Endodermal cell (in vitro differentiated cells): Measurements from ENCODE around the gene UGCG. TPM values are rescaled to one million over a fixed set of nuclear protein-coding genes. Genes with fewer than 3 reads are reported as not detected.

Experiments used
- DNase-seq: peaks from one replicate; pipeline ENCODE4 v3.0.0-alpha.2; 2017
- H3K27ac ChIP-seq: 2 replicates; pipeline ENCODE4 v1.5.1; 2013; ENCODE audit warnings: mild to moderate bottlenecking, low read depth, low read length, moderate library complexity
- H3K27me3 ChIP-seq: 2 replicates; pipeline ENCODE4 v1.6.1; 2013; ENCODE audit warnings: mild to moderate bottlenecking, low read length, moderate library complexity; ENCODE audit not compliant: insufficient read depth, control insufficient read depth, poor library complexity, severe bottlenecking
- H3K36me3 ChIP-seq: 2 replicates; pipeline ENCODE4 v1.7.0; 2013; ENCODE audit warnings: mild to moderate bottlenecking, low read length, moderate library complexity; ENCODE audit not compliant: control insufficient read depth, insufficient read depth
- H3K4me1 ChIP-seq: one replicate; pipeline ENCODE4 v1.7.0; 2013; ENCODE audit warnings: low read length; ENCODE audit not compliant: control insufficient read depth, insufficient read depth
- H3K4me3 ChIP-seq: 2 replicates; pipeline ENCODE4 v1.5.1; 2013; ENCODE audit warnings: mild to moderate bottlenecking, low read length, moderate library complexity
- H3K9ac ChIP-seq: 2 replicates; pipeline ENCODE4 v1.6.1; 2013; ENCODE audit warnings: mild to moderate bottlenecking, low read length, moderate library complexity; ENCODE audit not compliant: poor library complexity, severe bottlenecking; ENCODE audit errors: extremely low read depth
- H3K9me3 ChIP-seq: 2 replicates; pipeline ENCODE4 v1.6.1; 2013; ENCODE audit warnings: mild to moderate bottlenecking, low read length, moderate library complexity; ENCODE audit not compliant: control insufficient read depth
- H3K27ac Mint-ChIP-seq: 2 replicates; pipeline ENCODE4 v1.8.0; 2020; ENCODE audit warnings: mixed read lengths
- H3K27me3 Mint-ChIP-seq: 2 replicates; pipeline ENCODE4 v1.8.0; 2021; ENCODE audit warnings: mild to moderate bottlenecking, mixed read lengths; ENCODE audit not compliant: insufficient read depth
- H3K36me3 Mint-ChIP-seq: 2 replicates; pipeline ENCODE4 v1.8.0; 2020; ENCODE audit warnings: low read depth, mixed read lengths
- H3K4me1 Mint-ChIP-seq: 2 replicates; pipeline ENCODE4 v1.8.0; 2020; ENCODE audit warnings: mixed read lengths
- H3K4me3 Mint-ChIP-seq: 2 replicates; pipeline ENCODE4 v1.8.0; 2020; ENCODE audit warnings: mild to moderate bottlenecking, moderate library complexity, mixed read lengths
- H3K9me3 Mint-ChIP-seq: 2 replicates; pipeline ENCODE4 v1.8.0; 2020; ENCODE audit warnings: mild to moderate bottlenecking, mixed read lengths
- WGBS, 2 experiments: methylation state at CpG; one replicate each; pipeline versions ENCODE4 v1.1.5 to v1.1.7; 2013; ENCODE audit warnings: missing lambda C conversion rate in 2 of 2, mixed read lengths in 1 of 2; ENCODE audit not compliant: insufficient coverage in 1 of 2, insufficient read length in 1 of 2; 5-methylcytosine and 5-hydroxymethylcytosine counted together
- total RNA-seq, 2 donors: library from RNA; stranded (reverse); fragmentation: NEBNext Ultra II Directional in 1 of 2; extraction: Animal tissue kit (Norgen Biotek cat#: 25700) in 1 of 2; gene quantifications; 2 replicates in 1 of 2; 3 replicates in 1 of 2; pipeline ENCODE4 v1.2.1, GENCODE V29; 2021
- TF ChIP-seq, protein P1 (sequence below): fragments of 200-600 bp; sonication (generic); conservative IDR thresholded peaks from 2 replicates; pipeline ENCODE4 v1.5.0; 2021; ENCODE audit warnings: antibody characterized with exemption, mild to moderate bottlenecking

Gene UGCG
- total RNA-seq, 2 donors from 2014 or later: 20.0 to 22.4 TPM

DNA sequence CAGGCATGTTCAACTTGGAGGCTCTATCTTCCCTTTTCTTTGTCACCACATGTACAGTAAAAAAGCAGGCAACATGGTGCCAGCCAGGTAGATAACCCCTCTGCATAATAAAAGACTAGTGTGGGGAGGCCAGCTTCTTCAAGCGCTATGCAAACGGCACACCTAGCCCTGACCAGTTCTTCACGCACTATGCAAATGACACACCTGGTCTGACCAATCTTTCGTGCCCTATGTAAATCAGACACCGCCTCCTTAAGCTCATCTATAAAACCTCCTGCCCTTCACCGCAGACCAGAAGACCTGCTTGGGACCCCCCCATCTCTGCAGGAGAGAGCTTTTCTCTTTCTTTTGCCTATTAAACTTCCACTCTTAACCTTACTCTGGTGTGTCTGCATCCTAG lies 28.1 kb upstream of the UGCG start:
- H3K9me3 ChIP-seq: peaks cover 9% of the 10 kb centered on the region
- Mint-ChIP-seq H3K4me3 (no peak overlapping the region), H3K27me3 (peaks cover 21% of the 10 kb centered on the region), H3K4me1 (peaks cover 16% of the 10 kb centered on the region), H3K9me3 (peaks cover 14% of the 10 kb centered on the region), H3K27ac (no peak overlapping the region), H3K36me3 (no peaks in the 10 kb centered on the region)
- H3K27me3 ChIP-seq: peaks cover 28% of the 10 kb centered on the region
- TF ChIP-seq, protein P1, sequence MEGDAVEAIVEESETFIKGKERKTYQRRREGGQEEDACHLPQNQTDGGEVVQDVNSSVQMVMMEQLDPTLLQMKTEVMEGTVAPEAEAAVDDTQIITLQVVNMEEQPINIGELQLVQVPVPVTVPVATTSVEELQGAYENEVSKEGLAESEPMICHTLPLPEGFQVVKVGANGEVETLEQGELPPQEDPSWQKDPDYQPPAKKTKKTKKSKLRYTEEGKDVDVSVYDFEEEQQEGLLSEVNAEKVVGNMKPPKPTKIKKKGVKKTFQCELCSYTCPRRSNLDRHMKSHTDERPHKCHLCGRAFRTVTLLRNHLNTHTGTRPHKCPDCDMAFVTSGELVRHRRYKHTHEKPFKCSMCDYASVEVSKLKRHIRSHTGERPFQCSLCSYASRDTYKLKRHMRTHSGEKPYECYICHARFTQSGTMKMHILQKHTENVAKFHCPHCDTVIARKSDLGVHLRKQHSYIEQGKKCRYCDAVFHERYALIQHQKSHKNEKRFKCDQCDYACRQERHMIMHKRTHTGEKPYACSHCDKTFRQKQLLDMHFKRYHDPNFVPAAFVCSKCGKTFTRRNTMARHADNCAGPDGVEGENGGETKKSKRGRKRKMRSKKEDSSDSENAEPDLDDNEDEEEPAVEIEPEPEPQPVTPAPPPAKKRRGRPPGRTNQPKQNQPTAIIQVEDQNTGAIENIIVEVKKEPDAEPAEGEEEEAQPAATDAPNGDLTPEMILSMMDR: no peak
- no peaks in the 10 kb centered on the region for H3K4me1 ChIP-seq
- no peak overlapping the region for H3K27ac ChIP-seq
- 88 to 89% methylated on average over 6 of the region's 6 CpGs for WGBS, 2 experiments
- no peak overlapping the region for H3K4me3 ChIP-seq
- H3K9ac ChIP-seq: no peak overlapping the region
- DNase-seq: peak; percentile 55
- H3K36me3 ChIP-seq: no peaks in the 10 kb centered on the region

DNA sequence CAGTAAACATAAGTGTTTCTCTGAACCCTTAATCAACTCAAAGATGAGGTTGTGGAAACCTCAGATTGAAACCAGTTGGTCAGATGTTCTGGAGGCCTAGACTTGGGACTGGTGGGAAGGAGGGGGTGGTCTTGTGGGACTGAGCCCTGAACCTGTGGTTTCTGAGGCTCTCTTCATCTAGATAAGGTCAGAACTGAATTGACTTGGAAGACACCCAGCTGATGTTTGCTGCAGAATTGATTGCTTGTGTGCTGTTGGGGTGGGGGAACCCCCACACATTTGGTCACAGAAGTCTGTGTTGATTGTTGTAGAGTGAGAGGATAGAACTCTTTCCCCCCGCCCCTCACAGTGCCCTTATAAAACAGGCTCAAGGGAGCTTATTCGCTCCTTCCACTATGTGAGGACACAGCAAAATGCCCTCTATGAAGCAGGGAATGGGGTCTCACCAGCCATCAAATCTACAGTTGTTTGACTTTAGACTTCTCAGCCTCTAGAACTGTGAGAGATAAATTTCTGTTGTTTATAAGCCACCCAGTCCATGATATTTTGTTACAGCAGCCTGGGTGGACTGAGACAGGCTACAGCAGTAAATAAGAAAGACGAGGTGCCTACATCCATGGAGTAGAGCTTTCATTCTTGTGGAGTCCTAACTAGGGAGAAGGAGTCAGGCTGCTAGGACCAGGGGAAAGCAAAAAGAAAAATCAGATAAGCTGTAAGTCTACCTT lies 25.7 kb upstream of the UGCG start:
- peaks cover 9% of the 10 kb centered on the region for H3K9me3 ChIP-seq
- no peak overlapping the region for H3K9ac ChIP-seq
- peaks cover 31% of the 10 kb centered on the region for H3K4me1 Mint-ChIP-seq
- TF ChIP-seq, protein P1: no peak
- no peak overlapping the region for H3K4me3 Mint-ChIP-seq
- no peak for DNase-seq
- peaks cover 31% of the 10 kb centered on the region for H3K27me3 Mint-ChIP-seq
- peaks cover under 1% of the 10 kb centered on the region for H3K4me1 ChIP-seq
- peaks cover 14% of the 10 kb centered on the region for H3K9me3 Mint-ChIP-seq
- no peak overlapping the region for H3K27ac ChIP-seq
- no peaks in the 10 kb centered on the region for H3K36me3 ChIP-seq
- H3K4me3 ChIP-seq: no peak overlapping the region
- H3K27ac Mint-ChIP-seq: no peak overlapping the region
- peaks cover 28% of the 10 kb centered on the region for H3K27me3 ChIP-seq
- 71 to 98% methylated on average over 1 to 3 of the region's 3 CpGs for WGBS, 2 experiments
- no peaks in the 10 kb centered on the region for H3K36me3 Mint-ChIP-seq

DNA sequence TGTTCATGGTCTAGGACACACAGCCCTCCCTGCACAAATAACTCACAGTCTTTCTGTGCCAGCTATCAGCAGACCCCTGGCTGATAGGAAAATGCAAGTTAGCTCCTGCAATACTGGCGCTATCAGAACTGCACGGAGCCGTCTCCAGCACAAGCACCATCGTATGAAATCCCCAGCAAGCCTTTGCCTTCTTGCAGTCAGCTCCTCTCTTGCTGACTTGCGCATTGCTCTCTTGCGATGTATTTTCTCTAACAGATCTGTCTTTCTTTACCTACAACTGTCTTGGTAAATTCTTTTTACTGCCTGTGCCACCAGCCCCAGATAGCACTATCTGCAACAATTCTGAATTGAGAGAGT lies 25.1 kb upstream of the UGCG start:
- Mint-ChIP-seq H3K4me1 (peaks cover 36% of the 10 kb centered on the region), H3K9me3 (peaks cover 14% of the 10 kb centered on the region), H3K36me3 (no peaks in the 10 kb centered on the region), H3K4me3 (no peak overlapping the region), H3K27ac (no peak overlapping the region), H3K27me3 (peaks cover 36% of the 10 kb centered on the region)
- TF ChIP-seq, protein P1: no peak
- Histone ChIP-seq H3K9me3 (peaks cover 9% of the 10 kb centered on the region), H3K27ac (no peak overlapping the region), H3K27me3 (peaks cover 34% of the 10 kb centered on the region), H3K9ac (no peak overlapping the region), H3K4me1 (peaks cover 2% of the 10 kb centered on the region), H3K4me3 (no peak overlapping the region), H3K36me3 (no peaks in the 10 kb centered on the region)
- WGBS, 2 experiments: 91 to 93% methylated on average over 6 of the region's 6 CpGs
- DNase-seq: no peak
